HG03045 (cell line): ENCODE measurements around the gene DCTN2.
"Not testable (repeated sequence)": the region's sequence is repeated elsewhere in the genome, so short reads cannot be mapped to it uniquely, and the experiment has no call there.

Experiments used
- ATAC-seq: cut with Tn5 transposase; IDR thresholded peaks from one replicate; pipeline ENCODE4 v1.9.1; 2021; ENCODE audit warnings: mild to moderate bottlenecking, moderate library complexity; ENCODE audit not compliant: unreplicated experiment

DCTN2 gene

DNA sequence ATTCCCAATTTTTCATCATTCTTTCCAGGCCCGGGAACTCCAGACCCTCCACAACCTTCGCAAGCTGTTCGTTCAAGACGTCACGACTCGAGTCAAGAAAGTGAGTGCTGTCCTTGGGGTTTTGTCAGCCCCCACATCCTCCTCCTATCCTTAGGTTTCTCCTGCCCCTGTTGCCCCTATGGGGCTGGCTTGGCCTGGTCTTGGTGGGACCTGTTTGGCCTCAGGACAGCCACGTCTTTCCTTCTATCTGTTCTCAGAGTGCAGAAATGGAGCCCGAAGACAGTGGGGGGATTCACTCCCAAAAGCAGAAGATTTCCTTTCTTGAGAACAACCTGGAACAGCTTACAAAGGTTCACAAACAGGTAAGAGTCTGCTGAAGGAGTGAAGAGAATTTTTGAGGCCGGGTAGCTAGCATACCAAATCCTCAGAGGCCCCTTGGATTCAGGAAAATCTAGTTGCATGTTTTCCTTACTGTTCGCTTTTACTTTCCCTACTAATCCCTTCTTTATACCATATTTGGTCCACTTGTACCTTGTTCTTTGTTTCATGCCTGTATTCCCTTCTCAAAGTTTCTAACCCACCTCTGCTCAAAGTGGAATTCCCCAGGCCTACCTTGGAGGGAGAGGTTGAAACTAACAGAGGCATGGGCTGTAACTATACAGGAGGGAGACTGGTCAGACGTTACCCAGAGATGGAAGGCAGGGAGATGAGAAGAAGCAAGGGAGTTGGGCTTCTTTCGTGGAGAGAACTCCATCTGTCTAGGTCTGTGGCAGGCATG is 31.2 kb upstream of the DCTN2 start:
- ATAC-seq = no peak

DNA sequence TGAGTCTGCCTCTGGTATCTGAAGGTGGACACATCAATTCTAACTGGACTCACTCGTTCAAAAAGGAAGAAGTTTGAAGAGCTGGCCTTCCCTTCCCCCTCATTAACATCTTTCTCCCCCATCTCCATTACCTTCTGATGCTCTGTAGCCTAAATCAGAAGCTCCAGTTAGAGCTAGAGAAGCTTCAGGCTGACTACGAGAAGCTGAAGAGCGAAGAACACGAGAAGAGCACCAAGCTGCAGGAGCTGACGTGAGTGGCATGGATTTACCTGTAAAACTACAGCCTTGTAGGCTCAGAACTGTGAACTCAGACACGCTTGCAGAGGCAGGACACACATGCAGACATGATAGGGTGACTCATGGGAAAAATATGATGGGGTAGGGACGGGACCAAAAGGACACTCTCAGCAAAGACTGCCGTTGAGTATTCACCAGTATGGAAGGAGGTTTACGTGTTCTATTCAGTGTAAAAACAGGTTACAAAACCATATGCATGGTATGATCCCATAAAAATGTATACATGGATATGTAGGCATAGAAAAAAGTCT is 29.7 kb upstream of the DCTN2 start:
- ATAC-seq = no peak

DNA sequence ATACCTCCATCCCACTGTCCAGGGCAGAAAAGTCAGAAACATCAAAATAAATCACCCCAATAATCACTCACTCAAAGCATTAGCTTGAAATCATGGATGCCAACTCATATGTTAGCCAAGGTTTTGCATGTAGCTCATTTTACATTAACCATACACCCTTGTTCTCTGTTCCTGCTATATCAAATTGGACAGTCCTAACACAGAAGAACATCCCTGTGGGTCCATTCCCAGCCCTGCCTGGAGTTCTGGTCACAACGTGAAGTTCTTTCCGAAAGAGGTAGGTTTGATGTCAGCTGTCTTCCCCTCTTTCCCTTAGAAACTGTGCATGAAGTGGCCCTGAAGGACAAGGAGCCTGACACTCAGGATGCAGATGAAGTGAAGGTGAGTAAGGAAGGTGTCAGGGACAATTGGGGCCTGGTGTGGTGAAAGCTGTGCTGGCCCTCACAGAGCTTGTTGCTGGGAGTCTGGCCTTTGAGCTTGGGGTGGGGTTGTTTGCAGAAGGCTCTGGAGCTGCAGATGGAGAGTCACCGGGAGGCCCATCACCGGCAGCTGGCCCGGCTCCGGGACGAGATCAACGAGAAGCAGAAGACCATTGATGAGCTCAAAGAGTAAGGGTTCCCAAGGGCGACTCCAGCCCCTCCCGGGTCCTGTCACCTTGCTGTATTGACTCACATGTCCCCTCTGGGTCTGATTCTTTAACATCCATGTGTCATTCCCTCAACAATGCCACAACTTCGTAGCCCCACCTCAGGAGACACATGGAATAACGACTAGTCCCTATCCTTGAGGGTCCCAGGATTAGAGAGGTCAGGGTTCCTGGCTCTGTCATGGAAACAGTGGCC is 29.0 kb upstream of the DCTN2 start:
- no peak for ATAC-seq

DNA sequence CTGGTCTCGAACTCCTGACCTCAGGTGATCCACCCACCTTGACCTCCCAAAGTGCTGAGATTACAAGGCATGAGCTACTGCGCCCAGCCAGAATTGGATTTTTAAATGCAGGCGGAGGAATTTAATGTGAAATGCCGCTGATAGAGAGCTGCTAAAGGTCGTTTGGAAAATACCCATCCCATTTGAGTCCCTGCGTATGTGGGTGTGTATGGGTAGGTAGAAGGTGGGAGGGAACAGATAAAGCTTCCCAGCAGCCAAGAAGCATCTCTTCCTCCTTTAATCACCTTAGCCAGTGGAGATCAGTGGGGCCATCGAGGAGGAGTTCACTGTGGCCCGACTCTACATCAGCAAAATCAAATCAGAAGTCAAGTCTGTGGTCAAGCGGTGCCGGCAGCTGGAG is 27.8 kb upstream of the DCTN2 start:
- no peak for ATAC-seq

DNA sequence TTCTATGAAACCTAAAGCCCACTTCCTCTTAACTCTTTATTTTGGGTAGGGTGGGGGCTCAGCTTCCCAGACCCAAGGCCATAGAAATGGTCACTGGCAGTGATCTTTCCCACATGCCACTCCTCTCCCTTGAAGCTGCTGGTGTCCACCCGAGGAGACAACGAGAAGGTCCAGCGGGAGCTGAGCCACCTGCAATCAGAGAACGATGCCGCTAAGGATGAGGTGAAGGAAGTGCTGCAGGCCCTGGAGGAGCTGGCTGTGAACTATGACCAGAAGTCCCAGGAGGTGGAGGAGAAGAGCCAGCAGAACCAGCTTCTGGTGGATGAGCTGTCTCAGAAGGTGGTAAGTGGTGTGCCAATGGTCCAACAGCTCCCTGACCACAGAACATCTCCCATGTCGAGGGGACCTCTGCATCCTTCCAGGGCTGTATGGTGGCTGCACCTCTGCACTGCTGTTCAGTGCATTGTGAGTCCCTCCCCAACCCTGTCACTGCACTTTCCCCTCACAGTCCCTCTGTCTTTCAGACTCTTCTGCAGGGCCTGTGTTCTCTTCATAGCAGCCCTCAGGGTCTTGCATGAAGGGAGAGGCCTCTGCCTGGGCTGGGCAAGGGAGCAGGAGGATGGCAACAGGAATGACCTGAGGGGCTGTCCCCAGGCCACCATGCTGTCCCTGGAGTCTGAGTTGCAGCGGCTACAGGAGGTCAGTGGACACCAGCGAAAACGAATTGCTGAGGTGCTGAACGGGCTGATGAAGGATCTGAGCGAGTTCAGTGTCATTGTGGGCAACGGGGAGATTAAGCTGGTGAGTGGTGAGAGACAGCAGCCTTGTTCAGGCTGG is 25.2 kb upstream of the DCTN2 start:
- no peak for ATAC-seq

DNA sequence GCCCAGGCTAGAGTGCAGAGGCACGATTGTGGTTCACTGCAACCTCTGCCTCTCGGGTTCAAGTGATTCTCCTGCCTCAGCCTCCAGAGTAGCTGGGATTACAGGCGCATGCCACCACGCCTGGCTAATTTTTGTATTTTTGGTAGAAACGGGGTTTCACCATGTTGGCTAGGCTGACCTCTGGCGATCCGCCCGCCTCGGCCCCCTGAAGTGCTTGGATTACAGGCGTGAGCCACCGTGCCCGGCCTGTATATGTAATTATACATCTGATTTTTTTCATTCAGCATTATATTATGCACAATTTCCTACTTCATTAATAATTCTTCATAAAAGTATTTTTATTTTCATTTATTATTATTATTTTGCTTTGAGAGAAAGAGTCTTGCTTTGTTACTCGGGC is 23.4 kb upstream of the DCTN2 start:
- not testable (repeated sequence) for ATAC-seq

DNA sequence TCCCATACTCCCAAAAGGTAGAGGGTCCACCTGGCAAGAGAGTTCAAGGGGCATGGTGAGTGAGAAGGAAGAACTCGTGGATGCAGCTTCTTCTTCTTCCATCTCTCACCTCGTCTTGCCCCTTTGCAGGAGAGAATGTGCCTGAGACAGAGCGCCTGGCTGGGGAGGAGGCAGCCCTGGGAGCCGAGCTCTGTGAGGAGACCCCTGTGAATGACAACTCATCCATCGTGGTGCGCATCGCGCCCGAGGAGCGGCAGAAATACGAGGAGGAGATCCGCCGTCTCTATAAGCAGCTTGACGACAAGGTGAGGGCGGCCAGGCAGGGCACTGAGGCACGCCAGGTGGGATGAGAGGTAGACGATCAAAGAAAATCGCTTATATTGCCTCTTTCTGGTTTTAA is 22.9 kb upstream of the DCTN2 start:
- ATAC-seq = no peak

DNA sequence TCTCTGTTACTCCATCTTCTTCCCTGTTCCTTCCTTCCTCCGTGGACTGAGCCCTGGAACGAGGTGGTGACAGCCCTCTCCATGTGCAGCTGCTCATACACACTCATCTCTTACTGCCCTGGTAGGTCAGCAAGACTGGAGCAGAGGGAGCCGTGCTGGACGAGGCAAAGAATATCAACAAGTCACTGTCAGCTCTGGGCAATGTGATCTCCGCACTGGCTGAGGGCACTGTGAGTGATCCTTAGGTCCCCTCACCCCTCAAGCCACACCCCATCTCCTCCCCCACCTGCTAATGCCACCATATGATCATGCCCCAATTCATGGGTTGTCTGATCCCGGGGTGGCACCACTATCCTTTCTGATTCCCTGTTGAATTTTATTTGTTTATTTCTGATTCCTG is 21.8 kb upstream of the DCTN2 start:
- ATAC-seq = no peak

DNA sequence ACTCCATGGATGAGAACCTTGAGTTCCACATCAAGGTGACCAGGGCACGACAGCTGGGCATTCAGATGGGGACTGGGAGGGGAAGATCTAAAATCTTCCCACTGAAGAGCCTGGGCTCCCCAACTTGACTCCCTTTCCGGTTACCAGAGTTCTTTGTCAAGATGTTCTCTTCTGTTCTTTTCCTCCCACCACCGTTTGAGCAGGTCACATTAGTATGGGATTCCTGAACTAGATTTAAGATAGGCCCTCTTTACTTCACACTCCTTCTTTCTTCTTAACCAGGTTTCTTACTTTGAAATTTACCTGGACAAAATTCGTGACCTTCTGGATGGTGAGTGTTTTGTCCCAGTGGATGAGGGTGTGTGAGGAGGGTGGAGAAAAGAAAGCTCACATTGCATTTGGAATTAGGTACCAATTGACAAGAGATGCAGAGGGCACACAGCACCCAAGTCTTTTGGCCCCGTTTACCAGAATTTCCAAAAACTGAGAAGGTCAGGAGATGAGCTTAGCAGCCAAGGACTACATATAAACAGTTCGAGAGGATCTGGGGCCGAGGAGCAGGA is 17.3 kb upstream of the DCTN2 start:
- no peak for ATAC-seq

DNA sequence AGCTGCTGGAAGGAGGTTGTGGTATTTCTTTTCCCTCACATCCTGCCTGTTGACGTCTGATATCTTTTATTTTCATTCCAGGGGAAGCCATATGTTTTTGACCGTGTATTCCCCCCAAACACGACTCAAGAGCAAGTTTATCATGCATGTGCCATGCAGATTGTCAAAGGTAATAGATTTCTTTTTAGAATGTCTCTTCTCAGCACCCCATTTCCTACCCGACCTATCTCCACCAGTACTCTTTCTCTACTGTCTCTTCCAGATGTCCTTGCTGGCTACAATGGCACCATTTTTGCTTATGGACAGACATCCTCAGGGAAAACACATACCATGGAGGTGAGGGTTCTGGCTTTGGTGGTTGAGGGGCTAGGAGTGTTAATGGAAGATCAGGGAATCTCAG is 16.4 kb upstream of the DCTN2 start:
- ATAC-seq = no peak

DNA sequence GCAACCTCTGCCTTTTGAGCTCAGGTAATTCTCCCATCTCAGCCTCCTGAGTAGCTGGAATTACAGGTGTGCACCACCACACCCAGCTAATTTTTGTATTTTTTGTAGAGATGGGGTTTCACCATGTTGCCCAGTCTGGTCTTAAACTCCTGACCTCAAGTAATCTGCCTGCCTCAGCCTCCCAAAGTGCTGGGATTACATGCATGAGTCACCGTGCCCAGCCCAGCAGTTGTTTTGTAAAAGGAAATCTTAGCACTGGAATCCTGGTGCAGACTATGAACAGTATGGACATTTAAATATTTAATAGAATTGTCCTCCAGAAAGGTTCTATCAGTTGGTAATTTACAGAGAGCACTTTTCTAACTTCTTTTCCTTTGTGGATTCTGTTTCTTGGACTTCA is 14.1 kb upstream of the DCTN2 start:
- ATAC-seq = not testable (repeated sequence)

DNA sequence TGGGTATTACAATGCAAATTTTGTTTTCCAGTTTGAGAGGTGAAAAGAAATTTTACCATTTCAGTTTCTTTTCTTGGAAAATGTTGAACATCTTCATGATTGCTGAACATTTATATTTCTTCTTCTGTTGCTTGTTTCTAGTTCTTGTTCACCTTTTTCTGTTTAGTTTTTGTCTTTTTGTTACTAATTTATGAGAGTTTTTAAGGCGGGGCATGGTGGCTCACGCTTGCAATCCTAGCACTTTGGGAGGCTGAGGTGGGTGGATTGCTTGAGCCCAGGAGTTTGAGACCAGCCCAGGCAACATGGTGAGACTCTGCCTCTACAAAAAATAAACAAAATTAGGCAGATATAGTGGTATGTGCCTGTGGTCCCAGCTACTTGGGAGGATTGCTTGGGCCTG is 13.5 kb upstream of the DCTN2 start:
- no peak for ATAC-seq

DNA sequence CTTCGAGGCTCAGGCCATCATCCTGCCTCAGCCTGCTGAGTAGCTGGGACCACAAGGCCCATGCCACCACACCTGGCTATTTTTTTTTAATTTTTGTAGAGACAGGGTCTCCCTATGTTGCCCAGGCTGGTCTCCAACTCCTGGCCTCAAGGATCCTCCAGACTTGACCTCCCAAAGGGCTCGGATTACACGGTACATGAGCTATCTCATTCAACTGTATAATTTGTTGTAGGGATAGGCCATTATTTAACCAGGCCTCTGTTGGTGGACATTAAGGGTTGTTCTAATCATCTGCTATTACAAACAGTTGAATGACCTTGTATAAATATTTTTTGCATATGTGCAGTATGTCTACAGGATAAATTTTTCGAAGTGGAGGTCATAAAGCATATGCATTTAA is 11.9 kb upstream of the DCTN2 start:
- no peak for ATAC-seq

DNA sequence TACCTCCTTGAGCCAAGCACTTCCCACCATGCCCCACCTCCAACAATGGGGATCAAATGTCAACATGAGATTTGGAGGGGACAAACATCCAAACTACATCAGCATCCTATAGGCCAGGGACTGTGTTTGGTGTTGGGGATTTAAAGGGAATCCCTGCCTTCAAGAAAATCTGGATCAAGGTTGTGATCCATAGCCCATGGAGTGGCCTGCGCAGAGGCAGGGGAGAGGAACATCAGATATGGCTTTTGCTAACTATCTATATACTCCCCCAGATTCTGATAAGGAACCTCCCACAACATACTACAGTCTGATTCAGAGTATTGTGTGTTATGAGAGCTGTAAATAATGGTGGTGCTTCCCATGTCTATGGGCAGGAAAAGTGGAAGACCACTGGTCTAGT is 7.9 kb upstream of the DCTN2 start:
- ATAC-seq = no peak

DNA sequence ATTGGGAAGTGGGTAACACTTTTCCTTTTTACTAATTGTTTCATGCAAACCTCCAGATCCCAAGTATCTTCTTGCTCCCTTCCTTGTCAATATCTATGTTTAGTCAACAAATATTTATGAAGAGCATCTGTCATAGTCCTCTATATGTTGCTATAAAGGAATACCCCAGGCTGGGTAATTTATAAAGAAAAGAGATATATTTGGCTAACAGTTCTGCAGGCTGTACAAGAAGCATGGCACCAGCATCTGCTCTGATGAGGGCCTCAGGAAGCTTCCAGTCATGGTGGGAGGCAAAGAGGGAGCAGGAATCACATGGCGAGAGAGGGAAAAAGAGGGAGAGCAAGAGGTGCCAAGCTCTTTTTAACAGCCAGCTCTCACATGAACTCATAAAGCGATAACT is 7.5 kb upstream of the DCTN2 start:
- ATAC-seq = no peak

DNA sequence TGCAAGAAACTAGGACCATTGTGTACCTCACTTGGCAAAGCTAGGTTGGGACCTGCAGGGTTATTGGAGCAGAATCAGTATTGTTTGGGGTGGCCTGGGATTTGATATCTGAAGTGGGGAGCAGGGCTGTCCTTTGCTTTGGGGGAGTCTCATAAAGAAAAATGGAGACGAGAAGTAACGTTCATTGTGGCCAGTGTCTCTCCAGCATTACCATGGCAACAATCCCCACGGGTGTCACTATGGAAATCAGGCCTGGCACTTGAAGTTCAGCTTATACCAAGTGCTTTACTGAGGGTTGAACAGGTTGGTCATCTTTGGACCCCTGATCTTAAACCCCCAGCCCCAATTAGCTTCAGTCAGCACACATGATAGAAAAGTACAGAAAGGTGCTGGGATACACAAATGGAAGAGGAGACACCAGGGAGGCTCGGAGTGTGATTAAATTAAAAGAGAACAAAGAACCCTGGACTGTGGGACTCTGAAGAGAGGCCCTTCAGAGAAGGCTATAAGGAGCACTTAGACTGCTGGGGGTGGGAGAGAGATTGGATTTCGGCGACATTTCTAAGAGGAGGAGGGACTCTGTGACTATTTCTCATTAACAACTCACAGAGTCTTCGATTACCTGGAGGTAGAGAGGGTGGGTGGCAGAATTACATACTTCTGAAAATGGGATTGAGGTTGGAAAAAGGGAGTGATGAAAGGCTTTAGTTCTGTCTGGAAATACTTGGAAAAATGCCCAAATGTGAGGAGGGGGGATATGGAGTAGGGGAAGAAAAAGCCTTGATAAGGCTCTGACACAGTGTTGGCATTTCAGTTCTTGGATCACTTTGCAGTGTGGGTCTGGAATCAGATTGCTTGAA is 6.6 kb upstream of the DCTN2 start:
- ATAC-seq = no peak

DNA sequence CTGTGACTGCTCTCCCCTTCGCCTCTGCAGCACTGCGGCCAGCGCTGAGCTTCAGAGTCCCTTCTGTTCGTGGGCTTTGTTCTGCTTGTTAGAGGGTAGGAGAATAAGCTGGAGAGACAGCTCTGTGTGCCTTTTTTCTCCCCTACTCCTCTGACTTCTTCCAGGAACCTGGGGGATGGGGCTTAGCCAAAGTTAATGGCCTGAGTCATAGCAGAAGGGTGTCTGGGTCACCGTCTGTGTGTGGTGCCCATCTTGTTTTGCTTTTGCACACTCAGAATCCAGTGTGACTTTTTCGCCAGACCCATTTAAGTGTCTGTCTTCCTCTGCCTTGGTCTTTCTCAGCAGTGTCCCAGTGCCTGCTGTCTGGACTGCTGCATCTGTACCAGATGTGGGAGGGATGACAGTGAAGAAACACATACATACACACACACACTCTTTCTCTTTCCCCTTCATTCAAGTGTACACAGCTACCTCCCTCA is 5.9 kb upstream of the DCTN2 start:
- no peak for ATAC-seq

DNA sequence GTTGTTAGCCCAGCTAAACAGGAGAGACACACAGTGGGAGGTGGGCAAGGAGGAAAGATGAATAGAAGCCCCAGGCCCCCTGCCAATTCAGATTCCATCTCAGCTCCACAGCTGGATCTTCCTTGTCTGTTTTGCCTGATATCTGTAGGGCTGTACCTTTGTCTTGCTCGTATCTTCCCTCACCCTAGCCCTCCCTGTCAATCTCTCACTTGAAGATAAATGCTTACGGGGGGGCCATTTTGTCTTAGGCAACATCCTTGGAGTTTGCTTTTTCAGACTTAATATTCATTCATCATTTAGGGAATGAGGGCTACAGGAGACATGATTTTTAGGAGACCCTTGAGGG is 5.3 kb upstream of the DCTN2 start:
- ATAC-seq = no peak

DNA sequence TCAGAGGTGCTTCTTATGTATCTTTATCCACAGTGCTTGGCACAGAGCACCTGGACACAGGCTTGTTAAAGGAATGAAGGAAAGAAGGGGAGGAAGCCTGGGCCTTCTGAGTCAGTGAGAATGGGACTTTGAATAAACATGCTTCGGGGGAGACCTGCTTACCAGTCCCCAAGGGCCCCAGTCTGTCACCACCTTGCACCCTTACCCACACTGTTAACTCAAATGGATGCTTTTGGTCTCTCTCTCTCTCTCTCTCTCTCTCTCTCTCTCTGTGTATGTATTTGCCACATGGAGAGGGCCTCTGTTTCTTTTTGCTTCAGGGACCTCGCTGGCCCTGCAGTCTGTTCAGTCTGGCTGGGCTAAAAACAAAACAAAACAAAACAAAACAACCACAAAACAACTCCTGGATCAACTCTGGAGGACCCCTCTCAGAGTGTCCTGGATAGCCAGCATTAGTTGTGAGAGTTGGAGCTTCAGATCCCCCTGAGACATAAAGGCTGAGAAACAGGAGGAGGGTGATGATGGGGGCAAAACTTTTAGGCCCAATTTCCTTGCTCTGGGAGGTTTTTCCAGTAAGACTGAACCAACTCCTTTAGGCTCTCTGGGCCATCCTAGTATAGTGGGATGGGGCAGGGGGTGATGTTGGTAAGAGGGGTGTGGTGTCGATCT is 4.8 kb upstream of the DCTN2 start:
- ATAC-seq = no peak
